CMK (cell line): ENCODE data around the gene GPR155.

ENCODE experiments used
- DNase-seq: peaks from one replicate; pipeline ENCODE4 v3.0.0-alpha.2; 2010; ENCODE audit warnings: low read depth

Gene GPR155, protein sequence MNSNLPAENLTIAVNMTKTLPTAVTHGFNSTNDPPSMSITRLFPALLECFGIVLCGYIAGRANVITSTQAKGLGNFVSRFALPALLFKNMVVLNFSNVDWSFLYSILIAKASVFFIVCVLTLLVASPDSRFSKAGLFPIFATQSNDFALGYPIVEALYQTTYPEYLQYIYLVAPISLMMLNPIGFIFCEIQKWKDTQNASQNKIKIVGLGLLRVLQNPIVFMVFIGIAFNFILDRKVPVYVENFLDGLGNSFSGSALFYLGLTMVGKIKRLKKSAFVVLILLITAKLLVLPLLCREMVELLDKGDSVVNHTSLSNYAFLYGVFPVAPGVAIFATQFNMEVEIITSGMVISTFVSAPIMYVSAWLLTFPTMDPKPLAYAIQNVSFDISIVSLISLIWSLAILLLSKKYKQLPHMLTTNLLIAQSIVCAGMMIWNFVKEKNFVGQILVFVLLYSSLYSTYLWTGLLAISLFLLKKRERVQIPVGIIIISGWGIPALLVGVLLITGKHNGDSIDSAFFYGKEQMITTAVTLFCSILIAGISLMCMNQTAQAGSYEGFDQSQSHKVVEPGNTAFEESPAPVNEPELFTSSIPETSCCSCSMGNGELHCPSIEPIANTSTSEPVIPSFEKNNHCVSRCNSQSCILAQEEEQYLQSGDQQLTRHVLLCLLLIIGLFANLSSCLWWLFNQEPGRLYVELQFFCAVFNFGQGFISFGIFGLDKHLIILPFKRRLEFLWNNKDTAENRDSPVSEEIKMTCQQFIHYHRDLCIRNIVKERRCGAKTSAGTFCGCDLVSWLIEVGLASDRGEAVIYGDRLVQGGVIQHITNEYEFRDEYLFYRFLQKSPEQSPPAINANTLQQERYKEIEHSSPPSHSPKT

DNA sequence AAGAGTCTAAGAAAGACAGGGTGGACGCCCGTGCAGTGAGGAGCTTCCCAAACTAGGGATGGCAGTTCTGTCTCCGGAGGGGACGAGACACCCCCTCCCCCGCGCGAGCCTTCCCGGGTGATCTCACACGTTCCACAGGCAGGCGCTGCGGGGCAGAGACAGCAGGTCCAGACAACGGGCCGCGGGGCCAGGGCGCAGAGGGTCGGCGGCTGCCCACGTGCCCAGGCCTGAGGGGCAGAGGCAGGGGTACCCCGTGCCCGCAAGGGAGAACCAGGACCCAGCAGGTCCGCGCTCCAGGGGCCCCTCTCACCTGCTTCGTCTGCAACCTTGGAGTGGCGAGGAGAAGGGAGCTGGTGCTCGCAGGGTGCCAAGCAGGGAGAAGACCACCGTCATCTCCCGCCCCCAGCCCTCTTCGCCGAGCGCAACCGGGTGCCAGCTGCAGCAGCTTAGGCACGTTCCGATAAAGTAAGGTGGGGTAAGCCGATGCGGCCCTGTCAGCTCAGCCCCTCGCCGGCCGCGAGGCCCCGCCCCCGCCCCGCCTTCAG, at the start of gene GPR155:
Gene GPR155 (minus strand): TSS at position 467 of the 545 bp plus-strand sequence. CDS start 5,073 bp downstream, outside the sequence.
- DNase-seq: no peak

DNA sequence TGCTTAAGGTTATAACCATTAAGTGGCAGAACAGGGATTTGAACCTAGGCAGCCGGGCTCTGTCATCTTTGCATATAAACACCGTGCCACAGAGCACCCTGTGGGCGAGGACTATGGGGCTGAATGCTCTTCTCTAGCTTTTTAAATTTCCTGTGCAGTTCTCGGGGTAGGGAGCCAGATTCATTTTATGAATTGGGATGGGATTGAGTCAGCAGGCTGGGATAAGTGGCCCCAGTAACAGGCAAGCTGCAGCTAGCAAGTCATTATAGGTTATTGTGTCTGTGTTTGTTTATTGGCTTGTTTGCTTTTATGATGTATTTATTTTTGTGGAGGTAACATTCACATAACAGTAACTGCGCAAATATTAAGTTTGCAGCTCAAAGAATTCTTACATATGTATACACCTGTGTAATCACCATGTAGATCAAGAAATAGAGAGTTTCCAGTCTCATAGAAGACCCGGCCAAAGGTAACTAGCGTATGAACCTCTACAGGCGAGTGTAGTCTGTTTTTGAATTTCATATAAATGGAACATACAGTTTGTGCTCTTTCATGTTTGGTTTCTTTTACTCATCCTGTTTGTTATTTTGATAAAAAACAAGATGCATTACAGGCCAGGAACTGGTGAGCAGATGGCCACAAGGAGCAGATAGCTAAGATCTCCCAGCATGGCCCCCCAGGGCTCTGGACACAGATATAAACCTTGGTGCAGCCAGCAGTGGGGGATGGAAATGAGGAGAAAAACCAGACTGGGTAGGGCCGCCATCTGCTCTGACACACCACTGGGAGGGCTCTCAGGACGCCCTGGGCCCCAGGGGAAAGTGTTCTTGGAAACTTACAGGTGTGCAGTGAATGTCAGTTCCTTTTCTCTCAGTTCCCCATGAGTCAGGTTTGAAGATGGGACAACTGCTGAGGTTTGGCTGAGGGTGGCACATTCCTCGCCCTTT, 49.2 kb upstream of the GPR155 start:
- no peak for DNase-seq

DNA sequence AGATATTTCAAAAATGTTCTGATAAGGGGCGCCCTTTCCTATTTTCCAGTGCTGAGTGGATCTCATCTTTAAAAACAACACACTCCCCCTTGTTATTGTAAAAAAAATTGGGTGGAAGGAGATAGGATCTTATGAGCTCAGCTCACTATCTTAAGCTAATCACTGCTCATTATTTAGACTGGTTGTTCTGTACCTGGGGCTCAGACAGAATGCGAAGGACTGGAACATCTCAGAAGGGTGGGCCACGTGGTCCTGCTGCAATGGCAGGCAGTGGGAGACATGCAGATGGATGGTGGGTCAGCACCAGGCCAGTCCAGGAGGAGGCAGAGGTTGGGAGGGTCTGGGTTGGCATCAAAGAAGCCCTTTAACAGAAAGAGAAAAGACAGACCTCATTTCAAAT, 48.3 kb upstream of the GPR155 start:
- no peak for DNase-seq

DNA sequence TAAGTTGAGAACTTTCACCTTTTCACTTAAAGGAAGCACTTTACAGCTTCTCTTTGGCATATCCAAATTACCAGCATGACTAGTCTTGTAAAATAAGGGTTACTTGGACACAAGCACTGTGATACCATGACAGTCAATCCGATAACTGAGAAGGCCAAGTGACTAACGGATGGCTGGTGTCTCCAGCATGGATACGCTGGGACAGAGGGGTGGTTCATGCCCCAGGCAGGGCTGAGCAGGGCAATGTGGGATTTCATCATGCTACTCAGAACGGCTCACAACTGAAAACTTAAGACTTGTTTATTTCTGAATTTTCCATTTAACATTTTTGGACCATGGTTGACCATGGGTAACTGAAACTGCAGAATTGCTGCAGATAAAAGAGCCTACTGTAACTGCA, 43.1 kb upstream of the GPR155 start:
- no peak for DNase-seq

DNA sequence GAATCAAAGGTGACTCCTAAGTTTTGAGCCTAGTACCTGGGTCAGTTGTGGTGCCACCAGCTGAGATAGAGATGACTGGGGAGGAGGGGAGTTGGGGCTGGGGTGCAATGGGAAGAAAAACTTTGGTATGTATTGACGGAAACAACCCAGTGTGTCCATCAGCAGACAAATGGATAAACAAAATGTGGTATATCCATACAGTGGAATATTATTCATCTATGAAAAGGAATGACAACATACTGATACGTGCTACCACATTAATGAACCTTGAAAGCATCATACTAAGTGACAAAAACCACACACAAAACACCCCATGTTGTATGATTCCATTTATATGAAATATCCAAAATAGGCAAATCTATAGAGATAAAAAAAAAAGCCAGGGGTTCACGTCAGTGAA, 41.1 kb upstream of the GPR155 start:
- no peak for DNase-seq

DNA sequence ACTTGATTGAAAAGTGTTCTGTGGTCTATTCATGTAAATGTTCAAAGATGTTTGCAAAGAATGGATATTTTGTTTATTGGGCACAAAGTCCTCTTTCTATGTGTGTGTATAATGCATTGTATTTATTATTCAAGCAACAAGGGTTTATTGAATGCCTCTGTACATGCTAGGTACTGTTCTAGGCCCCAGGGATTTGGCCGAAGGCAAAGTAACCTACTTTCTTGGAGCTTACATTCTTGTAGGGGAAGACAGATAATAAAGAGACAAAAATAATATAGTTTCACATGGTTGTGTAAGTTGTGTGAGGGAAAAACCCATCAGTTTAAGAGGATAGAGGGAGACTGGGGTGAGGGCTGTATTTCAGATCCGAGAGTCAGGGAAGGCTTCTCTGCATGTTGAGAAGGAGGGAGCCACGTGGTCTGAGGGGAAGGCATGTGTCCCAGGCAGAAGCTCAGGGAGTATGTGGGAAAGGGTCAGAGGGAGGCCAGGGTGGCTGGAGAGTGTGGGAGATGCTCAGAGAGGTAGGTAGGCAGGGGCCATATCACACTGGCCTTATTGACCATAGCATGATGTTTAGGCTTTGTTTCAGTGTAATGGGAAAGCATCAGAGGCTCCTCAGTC, 40.4 kb upstream of the GPR155 start:
- no peak for DNase-seq

DNA sequence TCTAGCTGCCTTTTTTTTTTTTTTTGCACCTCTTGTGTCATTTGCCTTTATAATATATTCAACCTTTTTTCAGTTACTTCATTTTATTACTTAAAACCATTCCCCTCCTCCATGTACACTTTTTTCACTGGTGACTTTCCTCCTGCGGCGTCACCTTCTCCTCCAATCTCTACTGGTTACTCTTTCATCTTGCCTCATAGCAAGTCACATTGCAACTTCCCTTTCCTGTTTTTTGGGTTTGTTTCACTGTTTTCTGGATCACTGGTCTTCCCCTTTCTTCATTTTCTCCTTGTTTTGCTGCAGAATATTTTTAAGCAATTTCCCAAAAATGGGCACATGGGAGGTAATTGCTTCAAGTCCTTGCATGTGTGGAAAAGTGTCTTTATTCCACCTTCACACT, 37.7 kb upstream of the GPR155 start:
- DNase-seq: no peak

DNA sequence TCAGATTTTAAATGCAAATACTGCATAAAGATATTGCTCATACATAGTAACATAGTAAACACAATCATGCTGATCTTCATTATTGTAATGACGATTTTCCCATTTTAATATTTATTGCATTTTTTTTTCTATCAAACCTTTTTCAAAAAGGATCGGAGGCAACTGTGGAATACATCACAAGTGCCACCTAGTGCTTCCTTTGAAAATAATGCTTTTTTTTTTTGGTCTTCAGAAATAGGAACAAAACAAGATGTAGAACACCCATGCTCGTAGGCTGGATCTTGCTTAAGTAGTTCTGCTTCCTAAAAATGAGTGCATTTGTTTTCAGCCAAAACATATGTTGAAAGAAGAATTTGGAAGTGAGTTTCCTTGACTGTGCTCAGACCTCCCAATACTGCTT, 35.7 kb upstream of the GPR155 start:
- DNase-seq: no peak

DNA sequence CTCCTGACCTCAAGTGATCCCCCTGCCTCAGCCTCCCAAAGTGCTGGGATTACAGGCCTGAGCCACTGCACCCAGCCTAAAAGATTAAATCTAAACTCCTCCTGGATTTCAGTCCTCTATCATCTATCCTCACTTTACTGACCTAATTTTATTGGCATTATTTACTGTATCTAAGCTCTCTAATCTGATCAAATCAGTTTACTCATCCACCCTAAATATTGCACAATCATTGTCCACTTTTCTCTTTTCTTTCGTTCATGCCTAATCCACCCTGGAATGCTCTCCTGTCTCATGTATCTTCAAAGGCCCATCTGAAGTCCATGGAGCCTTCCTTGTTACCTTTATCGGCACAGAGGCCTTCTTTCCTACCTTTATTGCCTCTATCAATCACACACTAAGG, 31.6 kb upstream of the GPR155 start:
- no peak for DNase-seq

DNA sequence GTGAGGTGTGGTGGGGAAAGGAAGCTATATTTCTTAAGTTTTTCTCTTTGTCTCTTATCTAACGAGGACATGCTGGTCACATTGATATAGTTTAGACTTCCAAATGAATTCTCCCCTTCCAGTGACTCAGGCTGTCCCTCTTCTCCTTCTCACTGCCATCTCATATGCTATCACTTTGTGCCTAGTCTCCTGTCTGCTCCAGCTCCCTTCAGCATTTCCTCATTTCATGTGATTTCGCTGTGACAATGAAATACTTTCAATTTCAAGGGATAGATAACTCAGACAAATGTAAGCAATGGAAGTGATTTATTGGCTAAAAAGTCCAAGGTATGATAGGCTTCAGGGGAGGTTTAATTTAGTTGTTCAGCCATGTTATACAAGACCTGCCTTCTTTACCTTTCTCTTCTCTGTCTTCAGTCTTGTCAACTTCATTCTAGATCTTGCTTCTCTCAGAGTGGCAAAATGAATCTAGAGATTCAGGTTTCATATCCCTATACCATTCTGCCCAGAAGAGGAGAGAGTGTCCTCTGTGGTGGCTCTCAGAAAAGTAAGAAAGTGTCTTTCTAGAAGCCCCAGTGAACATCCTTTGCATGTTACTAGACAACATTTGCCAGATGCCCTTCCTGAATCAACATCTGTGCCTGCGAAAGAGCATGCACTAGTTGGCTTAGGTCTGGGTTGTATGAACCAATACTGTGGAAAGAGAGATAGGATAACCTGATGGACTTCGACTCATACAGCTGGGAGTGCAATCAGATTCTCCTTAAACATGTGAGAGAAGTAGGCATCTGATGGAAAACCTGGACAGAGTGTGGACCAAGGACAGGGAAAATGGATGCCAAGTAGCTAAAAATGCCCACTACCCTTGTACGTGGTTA, 29.9 kb upstream of the GPR155 start:
- no peak for DNase-seq

DNA sequence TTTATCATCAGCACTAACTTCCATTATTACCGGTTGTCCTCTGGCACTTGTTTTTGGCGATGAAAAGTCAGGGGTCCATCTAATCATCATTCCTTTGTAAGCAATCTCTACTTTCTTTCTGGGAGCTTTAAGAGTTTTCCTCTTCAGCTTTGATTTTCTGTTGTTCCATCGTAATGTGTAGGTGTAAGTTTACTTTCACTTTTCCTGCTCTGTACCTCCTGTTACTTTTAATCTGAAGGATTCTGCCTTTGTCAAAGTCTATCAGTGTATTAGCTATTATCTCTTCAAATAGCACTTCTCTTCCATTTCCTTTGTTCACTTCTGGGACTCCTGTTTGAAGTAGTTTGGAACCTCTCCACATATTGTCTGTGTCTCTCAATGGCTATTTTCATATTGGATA, 25.5 kb upstream of the GPR155 start:
- no peak for DNase-seq

DNA sequence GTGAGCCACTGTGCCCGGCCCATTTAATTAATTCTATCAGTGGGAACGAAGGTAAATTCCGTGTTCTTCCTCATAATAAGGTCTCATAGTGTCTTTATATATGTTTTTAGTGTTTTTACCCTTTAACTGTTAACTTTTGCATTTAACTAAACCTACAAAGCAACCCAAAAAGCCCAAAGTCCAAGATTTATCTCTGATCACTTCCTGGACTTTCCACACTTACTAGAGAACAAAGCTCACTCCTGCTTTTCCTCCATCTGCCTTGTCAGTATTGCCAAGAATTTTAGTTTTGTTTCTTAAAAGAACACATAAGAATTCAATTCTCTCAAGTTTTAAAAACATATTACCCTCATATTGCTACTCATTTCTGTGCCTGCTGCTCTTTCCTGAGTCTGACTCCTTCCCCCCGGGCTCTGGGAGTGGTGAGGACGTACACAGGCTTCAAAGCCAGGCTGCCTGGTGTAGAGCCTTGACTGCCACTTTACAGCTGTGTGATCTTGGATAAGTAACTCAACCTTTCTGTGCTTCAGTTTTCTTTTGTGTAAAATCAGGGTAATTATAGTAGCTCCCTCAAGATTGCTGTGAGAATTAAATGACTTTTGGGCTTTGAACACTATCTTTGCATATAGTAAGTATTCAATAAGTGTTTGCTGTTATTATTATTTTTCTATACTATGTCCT, 24.9 kb upstream of the GPR155 start:
- no peak for DNase-seq

DNA sequence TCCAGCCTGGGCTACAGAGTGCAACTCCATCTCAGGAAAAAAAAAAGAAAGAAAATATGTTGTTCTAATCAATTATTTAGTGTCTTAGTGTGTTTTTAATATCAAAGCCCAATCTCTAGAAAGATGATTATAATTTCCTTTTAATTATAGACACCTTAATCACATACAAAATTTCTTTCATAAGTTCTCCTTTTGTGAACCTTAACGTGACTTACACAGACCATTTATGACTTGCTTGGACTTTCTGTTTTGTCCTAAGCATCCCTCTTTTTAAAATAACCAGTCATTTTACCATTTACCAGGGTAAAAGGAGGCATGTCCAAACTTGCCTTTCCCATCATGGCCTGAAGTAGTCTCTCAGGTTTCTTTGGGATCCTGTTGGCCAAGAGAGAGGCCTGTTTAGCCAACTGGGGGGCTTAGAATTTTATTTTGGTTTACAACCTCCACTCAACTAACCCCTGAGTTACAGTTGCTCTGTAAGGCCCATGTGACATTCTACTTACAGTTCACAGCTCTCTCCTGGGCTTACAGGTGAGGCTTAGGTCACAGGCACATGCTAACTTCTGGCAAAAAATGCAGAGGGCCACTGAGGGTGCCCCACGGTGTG, 23.9 kb upstream of the GPR155 start:
- DNase-seq: no peak

DNA sequence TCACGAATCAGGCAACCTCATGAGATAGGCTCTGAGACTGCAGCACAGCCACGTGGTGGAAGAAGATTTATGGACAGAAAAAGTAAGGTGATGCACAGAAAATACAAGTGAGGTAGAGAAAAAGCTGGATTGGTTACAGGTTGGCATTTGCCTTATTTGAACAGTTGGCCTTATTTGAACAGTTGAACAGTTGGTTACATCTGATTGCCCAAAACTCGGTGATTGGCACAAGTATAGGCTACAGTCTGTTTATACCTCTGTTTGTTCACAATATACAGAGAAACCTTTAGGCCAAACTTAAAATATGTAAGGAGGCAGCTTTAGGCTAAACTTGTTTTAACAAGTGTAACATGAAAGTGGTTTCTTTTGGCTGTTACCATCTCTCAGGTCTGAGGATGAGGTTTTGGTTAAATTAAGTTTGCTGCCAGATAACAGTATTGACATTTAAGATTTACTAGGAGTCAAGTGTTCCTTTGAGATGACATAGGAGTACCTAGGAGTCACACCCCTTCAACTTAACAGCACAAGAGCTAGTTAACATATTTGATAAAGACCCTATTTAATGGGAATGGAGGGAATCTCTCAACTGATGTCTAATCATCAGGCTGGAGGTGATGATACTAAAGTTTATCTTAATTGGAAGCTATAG, 16.5 kb upstream of the GPR155 start:
- DNase-seq: no peak

DNA sequence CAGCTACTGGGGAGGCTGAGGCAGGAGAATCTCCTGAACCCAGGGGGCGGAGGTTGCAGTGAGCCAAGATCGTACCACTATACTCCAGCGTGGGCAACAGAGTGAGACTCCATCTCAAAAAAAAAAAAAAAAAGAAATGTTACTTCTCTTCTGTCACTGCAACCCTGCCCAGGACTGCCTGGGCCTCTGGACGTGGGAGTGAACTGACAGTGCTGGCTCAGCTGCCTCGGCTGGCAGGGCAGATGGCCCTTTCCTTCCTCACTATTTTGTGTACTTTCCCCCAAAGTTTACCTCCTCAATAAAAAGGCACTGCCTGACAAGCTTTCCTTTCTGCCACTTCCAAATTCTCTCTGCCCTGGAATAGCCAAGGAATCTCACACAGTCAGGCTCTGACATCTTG, 12.5 kb upstream of the GPR155 start:
- no peak for DNase-seq

DNA sequence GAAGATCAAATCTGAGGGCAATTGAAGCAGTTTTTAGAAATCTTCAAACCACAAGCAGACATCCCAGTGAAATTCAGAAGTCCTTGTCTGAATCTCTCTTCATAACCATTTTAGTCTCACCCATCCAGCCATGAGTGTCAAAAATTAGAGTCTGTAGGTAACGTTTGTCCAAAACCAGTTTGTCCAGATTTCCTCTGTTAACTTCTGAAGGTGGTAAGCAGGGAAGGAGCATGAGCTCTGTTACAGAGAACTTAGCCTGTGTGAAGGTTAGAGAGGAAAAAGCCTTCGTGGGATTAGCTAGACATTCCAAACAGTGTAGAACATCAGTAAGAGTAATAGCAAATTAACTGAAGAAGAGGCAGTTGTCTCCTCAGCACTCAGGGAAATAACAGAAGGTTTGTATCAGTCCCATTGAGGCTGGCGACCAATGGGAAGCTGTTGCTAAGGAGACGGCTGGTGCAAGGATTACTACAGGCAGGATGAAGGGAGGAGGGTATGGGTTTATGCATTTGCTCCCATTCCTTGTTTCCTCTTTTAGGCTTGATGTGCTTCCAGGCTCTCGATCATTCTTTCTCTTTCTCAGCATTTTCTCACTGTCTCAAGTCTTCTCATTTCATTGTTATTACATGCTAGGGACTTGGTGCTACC, 8.7 kb upstream of the GPR155 start:
- DNase-seq: no peak

DNA sequence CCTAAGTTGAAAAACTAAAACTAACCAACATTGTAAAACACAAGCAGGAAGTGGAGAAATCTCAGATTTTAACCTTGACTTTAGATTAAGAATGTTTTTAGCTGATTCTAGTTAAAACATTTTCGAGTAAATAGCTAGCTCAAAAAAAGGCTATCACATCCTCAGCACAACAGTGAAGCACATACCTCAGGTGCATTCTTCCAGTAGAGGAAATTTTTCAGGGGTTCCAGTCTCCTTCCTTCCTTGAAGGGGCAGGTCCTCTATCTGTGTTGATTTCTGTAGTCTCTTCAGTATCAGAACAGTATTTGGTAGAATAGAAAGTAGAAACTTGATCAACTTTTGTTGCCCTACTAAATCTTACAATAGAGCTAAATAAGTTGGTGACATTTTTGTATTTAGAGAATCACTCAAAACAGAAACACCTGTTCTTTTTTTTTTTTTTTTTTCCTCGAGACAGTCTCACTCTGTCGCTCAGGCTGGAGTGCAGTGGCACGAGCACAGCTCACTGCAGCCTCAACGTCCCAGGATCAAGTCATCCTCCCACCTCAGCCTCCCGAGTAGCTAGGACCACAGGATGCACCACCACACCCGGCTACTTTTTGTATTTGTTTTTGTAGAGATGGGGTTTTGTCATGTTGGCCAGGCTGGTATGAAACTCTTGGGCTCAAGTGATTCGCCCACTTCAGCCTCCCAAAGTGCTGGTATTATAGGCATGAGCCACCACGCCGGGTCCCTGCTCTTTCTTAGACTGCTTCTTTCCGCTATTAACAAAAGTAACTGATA, 6.9 kb upstream of the GPR155 start:
- DNase-seq: no peak
